Measurements from ENCODE around the gene INVS. TPM values are rescaled to one million over a fixed set of nuclear protein-coding genes. Genes with fewer than 3 reads are reported as not detected.
A peak's percentile ranks its signal among the peaks of the same experiment; 100 is the strongest.

Gene INVS
- total RNA-seq, 1 donor from 2014 or later = 20.5 TPM

DNA sequence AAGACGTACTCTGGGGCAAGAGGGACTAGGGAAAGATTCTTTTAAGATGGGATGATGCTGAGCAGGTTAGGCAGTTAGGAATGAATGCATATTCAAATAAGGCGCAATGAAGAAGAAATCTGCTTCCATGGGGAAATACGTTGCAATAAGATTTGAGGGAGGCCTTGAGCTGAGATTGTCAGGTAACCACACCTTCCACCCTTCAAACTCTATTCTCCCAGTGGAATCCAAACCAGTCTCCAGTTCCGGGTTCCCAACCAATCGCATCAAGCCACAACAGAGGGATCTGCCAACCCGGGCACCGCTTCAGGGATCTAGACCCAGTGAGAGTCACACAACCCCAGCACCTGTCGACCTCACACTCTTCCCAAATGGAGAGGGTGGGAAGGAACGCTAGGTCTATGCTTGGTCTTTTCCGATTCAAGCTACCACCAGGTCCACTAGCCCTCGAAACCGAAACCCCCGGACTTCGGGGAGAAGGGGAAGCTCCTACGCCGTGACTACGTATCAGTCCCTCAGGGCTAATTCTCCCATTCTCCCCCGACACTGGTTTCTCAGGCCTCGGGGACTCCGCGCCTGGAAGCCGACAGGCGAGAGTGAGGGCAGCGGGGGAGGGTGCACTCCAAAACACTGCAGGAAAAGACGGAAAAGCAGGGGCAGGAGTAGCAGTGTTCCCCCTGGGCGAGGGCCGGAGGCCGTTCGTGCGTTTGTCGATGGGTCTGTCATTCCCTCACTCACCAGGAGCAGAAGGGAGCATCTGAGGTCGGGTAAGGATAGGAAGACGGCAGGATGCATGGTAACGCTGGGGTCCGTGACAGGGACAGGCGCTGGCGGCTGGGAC, 777 bp upstream of the INVS start:
- DNase-seq (ENCODE audit: low read depth) (peak; percentile 83), FAIRE-seq (peak; percentile 82)
- TF ChIP-seq, protein P1, sequence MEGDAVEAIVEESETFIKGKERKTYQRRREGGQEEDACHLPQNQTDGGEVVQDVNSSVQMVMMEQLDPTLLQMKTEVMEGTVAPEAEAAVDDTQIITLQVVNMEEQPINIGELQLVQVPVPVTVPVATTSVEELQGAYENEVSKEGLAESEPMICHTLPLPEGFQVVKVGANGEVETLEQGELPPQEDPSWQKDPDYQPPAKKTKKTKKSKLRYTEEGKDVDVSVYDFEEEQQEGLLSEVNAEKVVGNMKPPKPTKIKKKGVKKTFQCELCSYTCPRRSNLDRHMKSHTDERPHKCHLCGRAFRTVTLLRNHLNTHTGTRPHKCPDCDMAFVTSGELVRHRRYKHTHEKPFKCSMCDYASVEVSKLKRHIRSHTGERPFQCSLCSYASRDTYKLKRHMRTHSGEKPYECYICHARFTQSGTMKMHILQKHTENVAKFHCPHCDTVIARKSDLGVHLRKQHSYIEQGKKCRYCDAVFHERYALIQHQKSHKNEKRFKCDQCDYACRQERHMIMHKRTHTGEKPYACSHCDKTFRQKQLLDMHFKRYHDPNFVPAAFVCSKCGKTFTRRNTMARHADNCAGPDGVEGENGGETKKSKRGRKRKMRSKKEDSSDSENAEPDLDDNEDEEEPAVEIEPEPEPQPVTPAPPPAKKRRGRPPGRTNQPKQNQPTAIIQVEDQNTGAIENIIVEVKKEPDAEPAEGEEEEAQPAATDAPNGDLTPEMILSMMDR (IDR thresholded peaks at IDR 0.05; ENCODE audit: insufficient read depth, low read length, severe bottlenecking) = no peak
- Histone ChIP-seq H3K4me3 (ENCODE audit: low read depth, low read length) (peak overlapping the region; percentile 98), H3K27me3 (ENCODE audit: control insufficient read depth, insufficient read depth, low read length) (no peaks in the 10 kb centered on the region), H3K36me3 (ENCODE audit: control insufficient read depth, insufficient read depth, low read length) (peaks cover 5% of the 10 kb centered on the region)

- H3K27me3 ChIP-seq (ENCODE audit: control insufficient read depth, insufficient read depth, low read length) = no peaks in the 10 kb centered on the region
- H3K36me3 ChIP-seq (ENCODE audit: control insufficient read depth, insufficient read depth, low read length) = peaks cover 5% of the 10 kb centered on the region
- peak overlapping the region; percentile 98 for H3K4me3 ChIP-seq (ENCODE audit: low read depth, low read length)
- FAIRE-seq = no peak
- TF ChIP-seq, protein P1 (IDR thresholded peaks at IDR 0.05; ENCODE audit: insufficient read depth, low read length, severe bottlenecking) = no peak
- no peak for DNase-seq (ENCODE audit: low read depth)
Measured at GRCh38 chr9:100099722-100100042, 639 bp downstream of the INVS start.

DNA sequence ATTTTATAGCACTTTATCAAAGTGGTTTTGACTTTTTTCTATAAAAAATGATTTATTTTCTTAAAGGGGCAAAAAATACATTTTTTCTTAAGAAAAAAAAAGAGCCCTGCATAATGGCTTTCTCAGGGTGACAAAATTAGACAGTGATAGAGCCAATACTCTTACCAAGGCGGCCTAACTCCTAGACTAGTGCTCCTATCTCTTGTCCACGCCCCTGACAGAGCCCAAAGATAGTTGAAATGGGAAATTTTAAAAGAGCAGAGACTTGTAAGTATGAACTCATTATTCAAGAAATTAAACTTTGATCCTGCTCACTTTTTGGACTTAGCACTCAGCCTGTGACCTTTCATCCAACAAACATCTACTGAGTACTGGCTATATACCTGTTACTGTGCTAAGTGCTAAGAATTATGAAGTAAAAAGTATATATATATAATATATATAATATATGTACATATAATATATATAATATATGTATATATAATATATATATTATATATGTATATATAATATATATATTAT, 1.2 kb downstream of the INVS start:
- FAIRE-seq = no peak
- TF ChIP-seq, protein P1 (IDR thresholded peaks at IDR 0.05; ENCODE audit: insufficient read depth, low read length, severe bottlenecking) = no peak
- H3K4me3 ChIP-seq (ENCODE audit: low read depth, low read length) = peak overlapping the region; percentile 98

GRCh38 chr9:100101608-100102007, 2.6 kb downstream of the INVS start:
- no peak overlapping the region for H3K4me3 ChIP-seq (ENCODE audit: low read depth, low read length)
- TF ChIP-seq, protein P1 (IDR thresholded peaks at IDR 0.05; ENCODE audit: insufficient read depth, low read length, severe bottlenecking) = no peak

More for the DNA sequence above, 1.2 kb downstream of the INVS start:
- DNase-seq (ENCODE audit: low read depth) = no peak
- Histone ChIP-seq H3K27me3 (ENCODE audit: control insufficient read depth, insufficient read depth, low read length) (no peaks in the 10 kb centered on the region), H3K36me3 (ENCODE audit: control insufficient read depth, insufficient read depth, low read length) (peaks cover 5% of the 10 kb centered on the region)

DNA sequence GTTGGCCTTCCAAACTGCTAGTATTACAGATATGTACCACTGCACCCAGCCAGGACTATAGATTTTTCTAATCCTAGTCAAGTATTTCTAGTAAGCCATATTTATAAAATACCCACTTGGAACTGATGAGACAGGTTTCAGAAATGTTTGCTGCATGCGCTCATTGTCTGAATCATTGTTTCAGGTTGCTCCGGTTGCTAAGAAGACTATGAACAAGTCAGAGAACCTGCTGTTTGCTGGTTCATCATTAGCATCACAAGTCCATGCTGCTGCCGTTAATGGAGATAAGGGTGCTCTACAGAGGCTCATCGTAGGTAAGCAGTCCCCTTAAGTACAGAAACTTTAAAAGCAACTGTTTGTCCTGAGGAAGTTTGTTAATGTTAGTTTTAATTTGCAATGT, 5.3 kb downstream of the INVS start:
- H3K4me3 ChIP-seq (ENCODE audit: low read depth, low read length) = no peak overlapping the region
- TF ChIP-seq, protein P1 (IDR thresholded peaks at IDR 0.05; ENCODE audit: insufficient read depth, low read length, severe bottlenecking) = no peak
- peaks cover 6% of the 10 kb centered on the region for H3K36me3 ChIP-seq (ENCODE audit: control insufficient read depth, insufficient read depth, low read length)
- no peaks in the 10 kb centered on the region for H3K27me3 ChIP-seq (ENCODE audit: control insufficient read depth, insufficient read depth, low read length)
- DNase-seq (ENCODE audit: low read depth) = peak; percentile 93
- FAIRE-seq = no peak

More at GRCh38 chr9:100101608-100102007, 2.6 kb downstream of the INVS start:
- DNase-seq (ENCODE audit: low read depth) (no peak), FAIRE-seq (no peak)
- H3K27me3 ChIP-seq (ENCODE audit: control insufficient read depth, insufficient read depth, low read length) = no peaks in the 10 kb centered on the region
- peaks cover 6% of the 10 kb centered on the region for H3K36me3 ChIP-seq (ENCODE audit: control insufficient read depth, insufficient read depth, low read length)

Data from bronchial epithelial cell (primary cell).